ENCODE data around the gene HBEGF.

HBEGF gene

DNA sequence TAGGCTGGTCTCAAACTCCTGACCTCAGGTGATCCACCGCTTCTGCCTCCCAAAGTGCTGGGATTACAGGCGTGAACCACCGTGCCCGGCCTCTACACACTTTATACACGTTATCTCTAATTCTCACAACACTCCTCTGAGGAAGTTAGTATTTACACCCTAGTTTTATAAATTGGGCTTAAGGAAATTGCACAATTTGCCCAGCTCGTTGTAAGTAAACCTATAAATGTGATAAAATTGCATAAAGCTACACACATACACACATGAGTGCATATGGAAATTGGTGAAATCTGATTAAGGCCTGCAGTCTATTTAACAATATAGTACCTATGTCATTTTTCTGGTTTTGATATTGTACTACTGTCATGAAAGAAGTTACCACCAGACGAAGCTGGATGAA is 9.1 kb upstream of the HBEGF start:
- Histone ChIP-seq H3K9ac (ENCODE audit: low read length) (no peak overlapping the region), H3K36me3 (ENCODE audit: insufficient read depth, low read length) (no peaks in the 10 kb centered on the region), H2AFZ (ENCODE audit: low read length) (no peak overlapping the region), H3K4me2 (ENCODE audit: low read length) (no peak overlapping the region), H4K20me1 (ENCODE audit: insufficient read depth, low read length) (no peaks in the 10 kb centered on the region), H3K27ac (ENCODE audit: low read depth, low read length, poor library complexity, severe bottlenecking) (no peak overlapping the region), H3F3A (ENCODE audit: insufficient read depth, low read length) (no peaks in the 10 kb centered on the region), H3K79me2 (ENCODE audit: insufficient read depth, low read length) (no peaks in the 10 kb centered on the region), H3K27me3 (ENCODE audit: insufficient read depth, low read length) (no peaks in the 10 kb centered on the region), H3K9me2 (ENCODE audit: low read depth, low read length) (no peaks in the 10 kb centered on the region), H3K4me1 (ENCODE audit: insufficient read depth, low read length, severe bottlenecking) (peaks cover 27% of the 10 kb centered on the region), H3K4me3 (ENCODE audit: low read depth, low read length, poor library complexity, severe bottlenecking) (no peak overlapping the region), H3K9me3 (ENCODE audit: low read length) (no peaks in the 10 kb centered on the region)
- TF ChIP-seq CTCF (IDR thresholded peaks at IDR 0.05; ENCODE audit: low read length): no peak
- TF ChIP-seq EZH2 (IDR thresholded peaks at IDR 0.05; ENCODE audit: borderline replicate concordance, low read length): no peak

- H3K79me2 ChIP-seq (ENCODE audit: insufficient read depth, low read length): peaks cover 5% of the 10 kb centered on the region; the same call in 1 of the 2 replicates
These were observed 5.4 kb upstream of the HBEGF start for GRCh38 chr5:140351609-140352334.

DNA sequence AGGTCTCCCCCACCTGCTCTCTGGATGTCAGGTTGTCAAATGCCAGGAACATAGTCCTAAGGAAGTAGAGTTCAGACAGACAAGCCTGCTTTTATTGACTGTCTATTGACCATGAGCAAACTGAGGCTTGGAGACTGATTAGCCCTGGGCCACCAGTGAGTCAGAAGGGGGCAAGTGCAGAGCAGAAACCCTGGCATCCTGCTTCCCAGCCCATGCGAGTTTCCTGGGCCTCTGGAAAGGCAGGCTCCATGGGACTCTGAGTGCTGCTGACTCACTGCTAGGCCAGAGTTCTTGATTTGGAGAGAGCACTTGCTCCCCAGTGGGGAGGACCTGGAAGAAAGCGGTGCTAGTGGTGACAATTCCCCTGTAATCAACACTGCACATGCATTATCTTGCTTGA is 2.8 kb upstream of the HBEGF start:
- Histone ChIP-seq H3K27me3 (ENCODE audit: insufficient read depth, low read length) (no peaks in the 10 kb centered on the region), H3K27ac (ENCODE audit: low read depth, low read length, poor library complexity, severe bottlenecking) (peak overlapping the region; percentile 78), H3K4me3 (ENCODE audit: low read depth, low read length, poor library complexity, severe bottlenecking) (no peak overlapping the region), H3K4me1 (ENCODE audit: insufficient read depth, low read length, severe bottlenecking) (peaks cover 52% of the 10 kb centered on the region), H3K36me3 (ENCODE audit: insufficient read depth, low read length) (peaks cover 9% of the 10 kb centered on the region; the same call in 1 of the 2 replicates), H4K20me1 (ENCODE audit: insufficient read depth, low read length) (no peaks in the 10 kb centered on the region), H3K79me2 (ENCODE audit: insufficient read depth, low read length) (peaks cover 16% of the 10 kb centered on the region; the same call in 1 of the 2 replicates), H2AFZ (ENCODE audit: low read length) (no peak overlapping the region), H3K9me3 (ENCODE audit: low read length) (no peaks in the 10 kb centered on the region), H3K4me2 (ENCODE audit: low read length) (no peak overlapping the region), H3K9ac (ENCODE audit: low read length) (no peak overlapping the region), H3F3A (ENCODE audit: insufficient read depth, low read length) (no peaks in the 10 kb centered on the region), H3K9me2 (ENCODE audit: low read depth, low read length) (no peaks in the 10 kb centered on the region)
- TF ChIP-seq EZH2 (IDR thresholded peaks at IDR 0.05; ENCODE audit: borderline replicate concordance, low read length): no peak
- TF ChIP-seq CTCF (IDR thresholded peaks at IDR 0.05; ENCODE audit: low read length): no peak

More at GRCh38 chr5:140351609-140352334, 5.4 kb upstream of the HBEGF start:
- Histone ChIP-seq H3K36me3 (ENCODE audit: insufficient read depth, low read length) (no peaks in the 10 kb centered on the region), H3K27ac (ENCODE audit: low read depth, low read length, poor library complexity, severe bottlenecking) (no peak overlapping the region), H3F3A (ENCODE audit: insufficient read depth, low read length) (no peaks in the 10 kb centered on the region), H2AFZ (ENCODE audit: low read length) (no peak overlapping the region), H3K4me3 (ENCODE audit: low read depth, low read length, poor library complexity, severe bottlenecking) (no peak overlapping the region), H3K27me3 (ENCODE audit: insufficient read depth, low read length) (no peaks in the 10 kb centered on the region), H3K9me2 (ENCODE audit: low read depth, low read length) (no peaks in the 10 kb centered on the region), H3K4me2 (ENCODE audit: low read length) (no peak overlapping the region), H3K4me1 (ENCODE audit: insufficient read depth, low read length, severe bottlenecking) (peaks cover 38% of the 10 kb centered on the region), H3K9me3 (ENCODE audit: low read length) (no peaks in the 10 kb centered on the region), H4K20me1 (ENCODE audit: insufficient read depth, low read length) (no peaks in the 10 kb centered on the region), H3K9ac (ENCODE audit: low read length) (no peak overlapping the region)
- peak; percentile 82 for TF ChIP-seq CTCF (IDR thresholded peaks at IDR 0.05; ENCODE audit: low read length)
- no peak for TF ChIP-seq EZH2 (IDR thresholded peaks at IDR 0.05; ENCODE audit: borderline replicate concordance, low read length)
